ENCODE measurements around the gene CSTF1. TPM values are rescaled to one million over a fixed set of nuclear protein-coding genes. Genes with fewer than 3 reads are reported as not detected.
A peak's percentile ranks its signal among the peaks of the same experiment; 100 is the strongest.
"Not testable (repeated sequence)": the region's sequence is repeated elsewhere in the genome, so short reads cannot be mapped to it uniquely, and the experiment has no call there.

The CSTF1 gene
- total RNA-seq, 4 donors from 2014 or later, result 20.8 to 26.8 (median 22.0) TPM

GRCh38 chr20:56389807-56390206 lies 2.6 kb upstream of the CSTF1 start:
- DNase-seq (ENCODE audit: low spot score) (no peak), ATAC-seq (ENCODE audit: low FRiP score) (no peak)
- TF ChIP-seq CTCF (IDR thresholded peaks at IDR 0.05), result no peak

- DNase-seq (ENCODE audit: low spot score); ATAC-seq (ENCODE audit: low FRiP score): not testable (repeated sequence)
Observed at GRCh38 chr20:56390396-56390795, 2.0 kb upstream of the CSTF1 start.

- ATAC-seq (ENCODE audit: low FRiP score), result no peak
- TF ChIP-seq CTCF (IDR thresholded peaks at IDR 0.05), result no peak
Observed at GRCh38 chr20:56391037-56391436, 1.4 kb upstream of the CSTF1 start.

GRCh38 chr20:56391596-56392131 lies 781 bp upstream of the CSTF1 start:
- no peak for DNase-seq (ENCODE audit: low spot score)
- ATAC-seq (ENCODE audit: low FRiP score), result peak; percentile 27
- TF ChIP-seq CTCF (IDR thresholded peaks at IDR 0.05), result no peak

More at GRCh38 chr20:56391037-56391436, 1.4 kb upstream of the CSTF1 start:
- no peak for DNase-seq (ENCODE audit: low spot score)

- ATAC-seq (ENCODE audit: low FRiP score) (no peak), DNase-seq (ENCODE audit: low spot score) (no peak)
- no peak for TF ChIP-seq CTCF (IDR thresholded peaks at IDR 0.05)
Observed at GRCh38 chr20:56392881-56393482, 537 bp downstream of the CSTF1 start.

- no peak for ATAC-seq (ENCODE audit: low FRiP score)
- TF ChIP-seq CTCF (IDR thresholded peaks at IDR 0.05), result no peak
Observed at GRCh38 chr20:56393653-56394052, 1.2 kb downstream of the CSTF1 start.

GRCh38 chr20:56395166-56395565 lies 2.7 kb downstream of the CSTF1 start:
- TF ChIP-seq CTCF (IDR thresholded peaks at IDR 0.05), result no peak
- no peak for ATAC-seq (ENCODE audit: low FRiP score)

More at GRCh38 chr20:56393653-56394052, 1.2 kb downstream of the CSTF1 start:
- no peak for DNase-seq (ENCODE audit: low spot score)

More at GRCh38 chr20:56395166-56395565, 2.7 kb downstream of the CSTF1 start:
- DNase-seq (ENCODE audit: low spot score), result no peak
